ENCODE results near the gene NDE1.
"Not testable (repeated sequence)": the region's sequence is repeated elsewhere in the genome, so short reads cannot be mapped to it uniquely, and the experiment has no call there.

GRCh38 chr16:15646557-15647293, 3.3 kb upstream of the NDE1 start:
- not testable (repeated sequence) for TF ChIP-seq CTCF (IDR thresholded peaks at IDR 0.05; ENCODE audit: insufficient read depth, low read length, poor library complexity, severe bottlenecking); EZH2phosphoT487 (conservative IDR thresholded peaks at IDR 0.05; ENCODE audit: low read length)
